ENCODE data around the gene MRPL49.
A peak's percentile ranks its signal among the peaks of the same experiment; 100 is the strongest.
"Not testable (repeated sequence)": the region's sequence is repeated elsewhere in the genome, so short reads cannot be mapped to it uniquely, and the experiment has no call there.

Gene MRPL49

GRCh38 chr11:65134952-65135632 is 13.0 kb downstream of the MRPL49 start:
- peak; percentile 98 for DNase-seq

DNA sequence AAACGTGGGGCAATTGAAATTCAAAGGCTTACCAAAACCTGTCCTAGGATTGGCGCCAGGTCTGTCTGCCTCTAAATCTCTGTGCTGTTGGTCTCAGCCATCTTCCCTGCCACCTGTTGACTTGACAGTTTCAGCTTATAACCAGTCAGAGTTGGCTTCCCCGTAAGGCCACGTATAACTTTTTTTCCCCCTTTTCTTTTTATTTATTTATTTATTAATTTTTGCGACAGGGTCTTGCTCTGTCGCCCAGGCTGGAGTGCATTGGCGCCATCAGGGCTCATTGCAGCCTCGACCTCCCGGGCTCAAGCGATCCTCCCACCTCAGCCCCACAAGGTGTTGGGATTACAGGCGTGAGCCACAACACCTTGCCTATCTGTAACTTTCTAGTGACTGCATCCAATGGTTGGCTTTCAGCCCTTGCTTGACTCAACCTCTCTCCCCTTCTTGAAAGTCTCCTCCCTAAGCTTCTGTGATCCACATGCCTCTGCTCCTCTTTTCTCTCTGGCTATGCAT is 13.6 kb downstream of the MRPL49 start:
- DNase-seq = no peak

GRCh38 chr11:65136515-65137096 is 14.5 kb downstream of the MRPL49 start:
- DNase-seq = no peak

- no peak for DNase-seq
Observed at GRCh38 chr11:65141896-65142494, 19.9 kb downstream of the MRPL49 start.

GRCh38 chr11:65147352-65148075 is 25.4 kb downstream of the MRPL49 start:
- no peak for DNase-seq

DNA sequence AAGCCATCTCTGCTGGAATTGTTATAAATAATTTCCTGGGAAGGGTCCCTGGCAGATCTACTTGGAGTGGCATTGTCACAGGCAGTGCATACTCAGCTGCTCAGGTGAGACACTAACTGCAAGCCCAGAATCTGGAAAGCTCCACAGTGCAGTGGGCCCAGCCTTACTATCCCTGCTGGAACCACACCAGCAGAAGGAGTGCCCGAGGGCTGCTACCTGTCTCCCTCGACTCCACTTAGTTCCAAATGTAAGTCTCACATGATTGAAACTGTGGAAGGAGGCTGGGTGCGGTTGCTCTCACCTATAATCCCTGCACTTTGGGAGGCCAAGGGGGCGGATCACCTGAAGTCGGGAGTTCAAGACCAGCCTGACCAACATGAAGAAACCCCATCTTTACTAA is 26.5 kb downstream of the MRPL49 start:
- no peak for DNase-seq

DNA sequence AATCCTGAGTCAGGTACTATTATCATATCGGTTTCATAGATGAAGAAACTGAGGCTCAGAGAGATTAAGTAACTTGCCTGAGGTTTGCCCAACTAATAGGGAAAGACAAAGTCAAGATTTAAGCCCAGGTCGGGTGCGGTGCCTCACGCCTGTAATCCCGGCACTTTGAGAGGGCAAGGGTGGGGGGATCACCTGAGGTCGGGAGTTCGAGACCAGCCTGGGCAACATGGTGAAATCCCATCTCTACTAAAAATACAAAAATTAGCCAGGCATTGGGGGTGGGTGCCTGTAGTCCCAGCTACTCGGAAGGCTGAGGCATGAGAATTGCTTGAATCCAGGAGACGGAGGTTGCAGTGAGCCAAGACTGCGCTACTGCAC is 28.0 kb downstream of the MRPL49 start:
- DNase-seq = not testable (repeated sequence)

DNA sequence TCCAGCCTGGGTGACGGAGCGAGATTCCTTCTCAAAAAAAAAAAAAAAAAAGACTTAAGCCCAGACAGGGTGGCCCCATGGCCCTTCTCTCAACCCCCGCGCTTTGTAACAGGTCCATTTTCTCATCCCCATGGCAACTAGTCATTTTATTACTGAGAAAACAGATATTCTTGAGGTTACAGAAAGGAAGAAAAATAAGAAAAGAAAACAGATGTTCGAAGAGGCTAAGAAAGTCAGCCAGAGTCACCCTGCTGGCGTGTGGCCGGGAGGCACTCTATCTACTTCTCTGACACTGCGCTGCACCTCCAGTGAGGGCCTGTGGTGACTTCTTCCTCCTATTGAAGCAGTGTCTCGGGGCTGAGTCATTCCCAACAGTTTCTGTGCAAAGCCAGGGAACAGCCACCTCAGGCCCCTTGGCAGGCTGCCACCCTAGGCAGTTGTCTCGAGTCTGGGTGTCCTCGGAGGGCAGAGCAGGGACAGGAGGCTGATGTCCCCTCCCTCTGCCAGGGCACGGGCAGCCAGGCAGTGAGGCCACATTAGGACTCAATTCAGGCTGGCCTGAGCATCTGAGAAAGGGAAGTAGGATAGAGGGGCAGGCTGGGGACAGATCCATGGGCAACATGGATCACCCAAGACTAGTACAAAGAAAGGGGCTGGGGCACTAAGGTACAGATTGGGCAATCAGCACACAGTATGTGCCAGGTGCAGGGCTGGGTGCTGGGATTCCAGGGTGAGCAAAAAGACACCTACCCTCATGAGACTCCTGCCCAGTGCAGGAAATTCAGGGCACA is 28.6 kb downstream of the MRPL49 start:
- DNase-seq = peak; percentile 98

DNA sequence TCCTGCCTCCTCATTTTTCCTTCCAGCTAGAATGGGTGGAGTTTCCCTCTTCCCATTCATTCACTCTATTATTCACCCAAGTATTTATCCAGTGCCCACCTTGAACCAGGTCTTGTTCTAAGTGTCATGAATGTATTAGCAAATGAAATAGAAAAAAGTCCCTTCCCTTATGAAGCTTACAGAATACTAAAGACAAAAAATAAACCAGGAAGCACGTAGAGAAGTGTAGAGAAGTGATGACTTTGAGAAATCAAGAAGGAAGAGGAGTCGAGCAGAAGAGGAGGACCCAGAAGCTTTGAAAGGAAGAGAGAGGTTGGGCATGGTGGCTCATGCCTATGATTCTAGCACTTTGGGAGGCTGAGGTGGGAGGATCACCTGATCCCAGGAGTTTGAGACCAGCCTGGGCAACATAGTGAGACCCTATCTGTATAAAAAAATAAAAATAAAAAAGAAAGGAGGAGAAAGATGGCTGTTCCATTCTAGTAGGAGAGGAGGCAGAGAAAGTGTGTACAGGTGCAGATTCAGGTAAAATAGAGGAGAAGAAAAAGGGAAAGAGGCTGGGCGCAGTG is 29.3 kb downstream of the MRPL49 start:
- DNase-seq = peak; percentile 38

DNA sequence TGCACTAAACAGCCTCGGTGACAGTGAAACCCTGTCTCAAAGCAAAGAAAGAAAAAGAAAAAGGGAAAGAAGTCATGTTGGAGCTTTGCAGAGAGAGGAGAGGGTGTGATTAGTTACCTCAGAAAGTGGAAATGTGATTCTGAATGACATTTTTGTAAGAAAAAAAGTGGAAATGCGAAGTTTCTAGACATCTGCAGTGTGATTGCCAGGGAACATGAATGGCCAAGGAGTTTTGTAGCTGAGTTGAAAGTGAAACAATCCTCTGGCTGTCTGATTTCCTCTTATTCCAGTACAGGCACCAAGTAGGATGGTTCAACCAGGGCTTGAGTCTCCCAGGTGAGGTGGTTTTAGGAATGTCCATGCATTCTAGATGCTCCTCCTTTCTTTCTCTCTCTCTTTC is 30.0 kb downstream of the MRPL49 start:
- DNase-seq = peak; percentile 19

- DNase-seq = no peak
Observed at GRCh38 chr11:65156256-65156655, 34.1 kb downstream of the MRPL49 start.

- no peak for DNase-seq
Observed at GRCh38 chr11:65156926-65157325, 34.8 kb downstream of the MRPL49 start.

GRCh38 chr11:65157336-65157735 is 35.2 kb downstream of the MRPL49 start:
- DNase-seq = no peak

GRCh38 chr11:65159012-65159411 is 36.9 kb downstream of the MRPL49 start:
- no peak for DNase-seq

DNA sequence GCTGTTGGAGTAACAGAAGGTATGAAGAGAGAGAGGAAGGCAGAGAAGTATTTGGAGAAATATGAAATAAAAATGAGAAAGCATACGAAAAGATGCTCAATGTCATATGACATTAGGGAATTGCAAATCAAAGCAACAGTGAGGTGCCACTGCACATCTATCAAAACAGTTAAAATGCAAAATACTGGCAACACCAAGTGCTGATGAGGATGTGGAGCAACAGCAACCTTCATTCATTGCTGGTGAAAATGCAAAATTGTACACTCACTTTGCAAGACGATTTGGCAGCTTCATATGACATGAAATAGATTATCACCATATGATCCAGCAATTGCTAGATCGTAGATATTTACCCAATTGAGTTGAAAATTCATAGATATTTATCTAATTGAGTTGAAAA is 38.5 kb downstream of the MRPL49 start:
- no peak for DNase-seq

GRCh38 chr11:65163684-65164083 is 41.6 kb downstream of the MRPL49 start:
- no peak for DNase-seq

DNA sequence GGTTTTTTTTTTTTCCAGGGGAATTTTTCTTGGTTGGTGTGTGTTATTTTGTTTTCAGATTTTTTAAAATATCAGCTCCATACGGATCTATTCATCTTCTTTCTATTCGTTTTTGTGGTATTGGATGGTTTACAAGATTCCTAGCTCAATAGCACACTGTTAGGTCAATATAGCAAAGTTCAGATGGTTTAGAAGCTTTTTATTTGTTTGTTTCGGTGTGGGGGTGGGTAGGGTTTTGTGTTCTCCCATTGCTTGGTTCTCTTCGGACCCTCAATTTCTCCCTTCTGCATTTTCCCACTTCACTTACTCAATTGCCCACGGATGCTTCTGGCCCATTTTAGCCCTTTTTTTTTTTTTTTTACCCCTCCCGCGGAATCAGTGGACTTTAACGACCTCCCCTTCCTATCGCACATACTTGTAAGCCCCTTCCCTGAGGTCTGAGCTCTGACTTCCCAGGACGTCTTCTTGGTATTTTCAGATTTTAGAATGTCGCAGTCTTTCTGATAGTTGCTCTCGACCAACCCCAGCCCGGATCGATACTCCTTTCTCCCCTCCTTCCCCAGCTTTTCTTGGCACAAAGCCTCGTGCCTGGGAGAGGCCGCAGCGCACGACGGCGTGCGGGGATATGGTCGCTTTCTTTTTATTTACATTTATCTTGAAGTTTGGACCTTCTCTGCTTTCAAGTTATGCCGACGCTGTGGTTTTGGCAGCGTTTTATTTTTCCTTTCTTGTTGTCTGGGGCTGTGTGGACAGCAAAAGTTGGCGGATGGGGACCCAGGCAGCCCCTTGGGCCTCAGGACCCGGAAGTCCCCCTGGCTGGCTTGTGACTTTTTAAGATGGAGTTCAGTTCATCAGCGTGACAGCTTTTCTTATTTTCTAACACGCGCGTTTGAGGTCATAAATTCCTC is 43.5 kb downstream of the MRPL49 start:
- DNase-seq = no peak

GRCh38 chr11:65166893-65167292 is 44.8 kb downstream of the MRPL49 start:
- no peak for DNase-seq

- no peak for DNase-seq
Observed at GRCh38 chr11:65167656-65168055, 45.5 kb downstream of the MRPL49 start.

- DNase-seq = peak; percentile 97
Observed at GRCh38 chr11:65169164-65169641, 47.1 kb downstream of the MRPL49 start.

DNA sequence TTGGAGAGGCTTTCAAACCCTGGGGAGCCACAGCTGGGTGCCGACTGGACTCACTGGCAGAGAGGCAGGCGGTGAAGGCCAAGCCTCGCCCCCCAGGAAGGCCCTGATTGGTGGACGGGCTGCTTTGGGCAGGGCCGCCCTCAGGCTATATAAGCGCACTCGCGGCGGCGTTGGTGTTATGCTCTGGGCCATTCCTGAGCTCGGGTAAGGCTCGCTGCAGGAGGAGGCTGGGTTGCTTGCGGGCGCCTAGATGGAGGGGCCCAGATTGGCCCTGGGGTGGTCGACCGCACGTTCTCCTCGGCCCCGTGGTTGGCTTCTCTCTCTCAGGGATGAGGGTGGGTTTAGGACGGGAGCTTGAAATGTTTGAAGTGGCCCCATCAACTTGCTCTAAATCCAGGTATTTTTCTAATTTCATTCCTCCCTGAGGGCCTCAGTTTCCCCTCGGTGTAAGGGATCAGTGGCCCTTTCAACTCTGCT is 48.0 kb downstream of the MRPL49 start, which contains the start of gene SPDYC:
Gene SPDYC (plus strand): TSS at position 176 of the 477 bp plus-strand sequence. CDS start 1,125 bp downstream, outside the sequence.
- DNase-seq = peak; percentile 69
